GM15510 (cell line): Measurements from ENCODE around the gene ABCB4.

Experiments used
- POLR2A ChIP-seq: IDR thresholded peaks from 3 replicates; pipeline ENCODE4 v1.6.1; 2011; ENCODE audit warnings: borderline replicate concordance; ENCODE audit not compliant: insufficient read length; ENCODE audit errors: extremely low read depth

The ABCB4 gene

DNA sequence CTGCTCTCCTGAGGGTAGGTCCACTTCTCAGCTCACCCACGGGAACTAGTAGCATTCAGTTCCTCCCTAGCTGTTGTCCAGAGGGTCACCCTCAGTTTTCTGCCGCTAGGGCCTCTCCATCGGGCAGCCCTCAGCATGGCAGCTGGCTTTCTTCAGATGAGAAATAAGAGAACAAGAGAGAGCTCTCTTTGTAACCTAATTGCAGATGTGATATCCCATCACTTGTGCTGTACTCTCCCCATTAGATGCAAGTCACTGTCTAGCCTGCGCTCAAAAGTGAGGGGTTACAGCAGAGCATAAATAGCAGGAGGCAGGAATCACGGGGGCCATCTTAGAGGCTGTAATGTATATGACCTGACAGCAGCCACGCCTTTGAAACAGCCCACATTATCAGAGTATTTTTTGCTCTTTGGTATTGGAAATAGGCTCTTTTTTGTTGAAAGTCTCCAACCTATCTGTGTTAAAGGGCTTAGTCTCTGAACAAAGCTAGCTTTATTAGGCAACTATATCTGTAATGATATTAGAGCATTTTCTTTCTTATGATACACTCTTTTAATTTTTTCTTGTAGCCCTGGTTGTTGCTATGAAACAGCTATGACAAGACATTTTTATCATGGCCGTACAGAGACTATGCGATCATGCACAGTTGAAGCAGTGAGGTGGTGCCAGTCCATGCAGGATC lies 84.3 kb downstream of the ABCB4 start:
- TF ChIP-seq POLR2A: no peak

- no peak for TF ChIP-seq POLR2A
Measured at GRCh38 chr7:87380905-87381304, 94.6 kb downstream of the ABCB4 start.

- TF ChIP-seq POLR2A: no peak
Measured at GRCh38 chr7:87375662-87376435, 99.6 kb downstream of the ABCB4 start.

- no peak for TF ChIP-seq POLR2A
Measured at GRCh38 chr7:87370660-87371180, 104.8 kb downstream of the ABCB4 start.

GRCh38 chr7:87369216-87369615 lies 106.3 kb downstream of the ABCB4 start:
- no peak for TF ChIP-seq POLR2A

DNA sequence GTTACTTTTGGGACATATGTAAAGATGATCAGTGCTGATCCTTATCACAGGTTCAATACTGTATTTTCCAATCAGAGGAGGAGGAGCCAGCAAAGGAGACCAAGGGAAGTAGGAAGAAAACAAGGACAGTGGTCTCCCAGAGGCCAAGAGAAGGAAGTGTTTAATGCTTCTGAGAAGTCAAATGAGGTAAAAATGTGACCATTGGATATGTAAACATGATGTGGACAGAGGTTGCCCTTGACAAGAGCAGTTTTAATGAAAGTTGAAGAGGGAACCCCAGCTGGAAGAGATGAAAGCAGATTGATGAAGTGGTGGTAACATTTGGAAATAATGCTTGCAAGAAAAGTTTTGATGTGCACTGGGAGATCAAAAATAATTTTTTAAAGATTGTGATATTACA lies 111.2 kb downstream of the ABCB4 start:
- TF ChIP-seq POLR2A: no peak

DNA sequence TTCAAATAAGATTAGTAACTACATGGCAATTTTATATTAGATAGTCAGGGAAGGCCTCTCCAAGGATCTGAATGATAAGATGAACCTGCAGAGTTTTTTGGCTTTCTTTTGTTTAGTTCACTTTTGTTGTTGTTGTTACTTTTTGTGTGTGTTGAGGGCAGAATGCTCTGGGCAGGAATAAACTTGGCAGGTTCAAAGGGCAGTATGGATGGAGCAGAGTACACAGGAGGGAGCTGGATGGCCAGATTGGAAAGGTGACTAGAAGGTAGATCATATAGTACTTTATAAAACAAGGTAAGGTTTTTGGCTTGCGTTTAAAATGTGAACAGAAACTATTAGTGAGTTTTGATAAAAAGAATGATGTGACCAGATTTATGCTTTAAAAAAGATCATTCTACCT lies 112.1 kb downstream of the ABCB4 start:
- TF ChIP-seq POLR2A: no peak

GRCh38 chr7:87361320-87361719 lies 114.2 kb downstream of the ABCB4 start:
- no peak for TF ChIP-seq POLR2A

DNA sequence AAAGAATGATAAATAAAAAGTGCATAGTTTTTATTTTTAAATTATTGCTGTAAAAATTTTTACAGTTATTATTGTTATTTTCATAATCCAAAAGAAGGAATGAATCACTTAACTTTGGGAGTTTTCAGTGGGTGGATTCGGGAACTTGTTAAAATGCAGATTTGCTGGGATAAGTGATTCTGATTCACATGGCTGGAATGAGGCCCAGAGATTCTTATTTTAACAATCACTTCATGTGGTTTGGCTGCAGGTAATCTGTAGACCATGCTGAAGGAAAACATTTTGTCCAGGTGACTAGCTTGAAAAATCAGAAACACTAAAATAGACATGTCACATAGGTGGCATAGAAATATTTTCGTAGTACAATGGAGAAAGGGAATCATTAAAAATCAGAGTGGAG lies 116.1 kb downstream of the ABCB4 start:
- TF ChIP-seq POLR2A: no peak

DNA sequence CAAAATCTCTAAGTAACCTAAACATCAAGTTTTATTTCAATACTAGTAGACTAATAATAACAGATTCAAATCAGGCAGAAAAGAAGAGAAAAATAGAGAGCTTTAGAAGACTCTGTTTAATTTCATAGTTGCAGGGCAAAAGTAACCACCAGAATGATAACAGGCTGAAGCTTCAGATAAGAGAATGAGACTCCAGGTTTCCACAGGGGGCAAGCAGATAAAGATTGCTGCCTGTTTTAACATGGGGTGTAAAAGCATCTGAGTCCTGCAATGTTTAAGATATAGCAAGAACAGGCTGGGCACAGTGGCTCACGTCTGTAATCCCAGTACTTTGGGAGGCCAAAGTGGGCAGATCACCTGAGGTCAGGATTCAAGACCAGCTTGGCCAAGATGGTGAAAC lies 119.0 kb downstream of the ABCB4 start:
- no peak for TF ChIP-seq POLR2A

GRCh38 chr7:87354749-87355148 lies 120.7 kb downstream of the ABCB4 start:
- no peak for TF ChIP-seq POLR2A
